ENCODE measurements around the gene TNFRSF8. TPM values are rescaled to one million over a fixed set of nuclear protein-coding genes. Genes with fewer than 3 reads are reported as not detected.
"Not testable (repeated sequence)": the region's sequence is repeated elsewhere in the genome, so short reads cannot be mapped to it uniquely, and the experiment has no call there.

The TNFRSF8 gene
- total RNA-seq, 4 donors from 2014 or later, result 1.1 to 2.6 (median 1.4) TPM

GRCh38 chr1:12099610-12100009 is 36.5 kb downstream of the TNFRSF8 start:
- no peak overlapping the region for H3K27ac ChIP-seq
- no peak for ATAC-seq
- in situ Hi-C loops (cut with MboI; ENCODE audit: low sequenced_read_pairs in 4 of 4), result loop anchor here in 1 of 4 donors (25.0 kb wide), 1 partner anchor 538 kb away; the partner anchor contains the start of gene AADACL4
- no peak for DNase-seq
- no peaks in the 10 kb centered on the region for H3K9me3 ChIP-seq
- TF ChIP-seq POLR2A (IDR thresholded peaks at IDR 0.05) (no peak), CTCF (IDR thresholded peaks at IDR 0.05 in 4 of 5, conservative IDR thresholded peaks at IDR 0.05 in 1 of 5) (no peak)
- no peaks in the 10 kb centered on the region for H3K36me3 ChIP-seq
- intact Hi-C loops (cut with DNase I; ENCODE audit: low total_unique reads), result no loop called here
- peaks cover 0 to 2% (median 0%) of the 10 kb centered on the region in 3 donors for H3K27me3 ChIP-seq
- no peak overlapping the region for H3K4me3 ChIP-seq
- H3K4me1 ChIP-seq, result no peaks in the 10 kb centered on the region

- intact Hi-C loops (cut with DNase I; ENCODE audit: low total_unique reads), result no loop called here
- Histone ChIP-seq H3K36me3 (no peaks in the 10 kb centered on the region), H3K27ac (no peak overlapping the region), H3K4me1 (no peaks in the 10 kb centered on the region), H3K4me3 (no peak overlapping the region), H3K27me3 (peaks cover 0 to 2% (median 0%) of the 10 kb centered on the region in 3 donors), H3K9me3 (no peaks in the 10 kb centered on the region)
- in situ Hi-C loops (cut with MboI; ENCODE audit: low sequenced_read_pairs in 4 of 4), result loop anchor here in 1 of 4 donors (25.0 kb wide), 1 partner anchor 537 kb away; the partner anchor contains the start of gene AADACL4
- DNase-seq (no peak), ATAC-seq (no peak)
- TF ChIP-seq POLR2A (IDR thresholded peaks at IDR 0.05) (no peak), CTCF (IDR thresholded peaks at IDR 0.05 in 4 of 5, conservative IDR thresholded peaks at IDR 0.05 in 1 of 5) (no peak)
Observed at GRCh38 chr1:12100071-12100470, 37.0 kb downstream of the TNFRSF8 start.

GRCh38 chr1:12101120-12101519 is 38.0 kb downstream of the TNFRSF8 start:
- H3K27me3 ChIP-seq; H3K27ac ChIP-seq; H3K9me3 ChIP-seq; H3K36me3 ChIP-seq; H3K4me3 ChIP-seq; intact Hi-C loops (cut with DNase I; ENCODE audit: low total_unique reads); ATAC-seq; H3K4me1 ChIP-seq; DNase-seq: not testable (repeated sequence)
- in situ Hi-C loops (cut with MboI; ENCODE audit: low sequenced_read_pairs in 4 of 4), result loop anchor here in 1 of 4 donors (25.0 kb wide), 1 partner anchor 536 kb away; the partner anchor contains the start of gene AADACL4

- in situ Hi-C loops (cut with MboI; ENCODE audit: low sequenced_read_pairs in 4 of 4), result loop anchor here in 1 of 4 donors (25.0 kb wide), 1 partner anchor 535 kb away; the partner anchor contains the start of gene AADACL4
- intact Hi-C loops (cut with DNase I; ENCODE audit: low total_unique reads), result no loop called here
- H3K4me1 ChIP-seq, result no peaks in the 10 kb centered on the region
- peaks cover 0 to 3% (median 2%) of the 10 kb centered on the region in 3 donors for H3K27me3 ChIP-seq
- TF ChIP-seq CTCF (IDR thresholded peaks at IDR 0.05 in 4 of 5, conservative IDR thresholded peaks at IDR 0.05 in 1 of 5) (no peak), POLR2A (IDR thresholded peaks at IDR 0.05) (no peak)
- H3K36me3 ChIP-seq, result no peaks in the 10 kb centered on the region
- H3K4me3 ChIP-seq, result no peak overlapping the region
- no peak overlapping the region for H3K27ac ChIP-seq
- ATAC-seq, result no peak
- no peaks in the 10 kb centered on the region for H3K9me3 ChIP-seq
- no peak for DNase-seq
Observed at GRCh38 chr1:12102066-12102465, 39.0 kb downstream of the TNFRSF8 start.

GRCh38 chr1:12104417-12104816 is 41.3 kb downstream of the TNFRSF8 start:
- H3K36me3 ChIP-seq, result no peaks in the 10 kb centered on the region
- ATAC-seq, result no peak
- no peak overlapping the region for H3K27ac ChIP-seq
- in situ Hi-C loops (cut with MboI; ENCODE audit: low sequenced_read_pairs in 4 of 4), result loop anchor here in 1 of 4 donors (25.0 kb wide), 1 partner anchor 533 kb away; the partner anchor contains the start of gene AADACL4
- intact Hi-C loops (cut with DNase I; ENCODE audit: low total_unique reads), result no loop called here
- peaks cover 0 to 3% (median 2%) of the 10 kb centered on the region in 3 donors for H3K27me3 ChIP-seq
- no peak overlapping the region for H3K4me3 ChIP-seq
- TF ChIP-seq CTCF (IDR thresholded peaks at IDR 0.05 in 4 of 5, conservative IDR thresholded peaks at IDR 0.05 in 1 of 5), result no peak
- no peak for TF ChIP-seq POLR2A (IDR thresholded peaks at IDR 0.05)
- DNase-seq, result no peak
- H3K9me3 ChIP-seq, result no peaks in the 10 kb centered on the region
- no peaks in the 10 kb centered on the region for H3K4me1 ChIP-seq
